RPMI8226 (cell line): ENCODE measurements around the gene POLG2.
"Not testable (repeated sequence)": the region's sequence is repeated elsewhere in the genome, so short reads cannot be mapped to it uniquely, and the experiment has no call there.

Source experiments
- DNase-seq: peaks from one replicate; pipeline ENCODE4 v3.0.0-alpha.2; 2015

POLG2 gene

DNA sequence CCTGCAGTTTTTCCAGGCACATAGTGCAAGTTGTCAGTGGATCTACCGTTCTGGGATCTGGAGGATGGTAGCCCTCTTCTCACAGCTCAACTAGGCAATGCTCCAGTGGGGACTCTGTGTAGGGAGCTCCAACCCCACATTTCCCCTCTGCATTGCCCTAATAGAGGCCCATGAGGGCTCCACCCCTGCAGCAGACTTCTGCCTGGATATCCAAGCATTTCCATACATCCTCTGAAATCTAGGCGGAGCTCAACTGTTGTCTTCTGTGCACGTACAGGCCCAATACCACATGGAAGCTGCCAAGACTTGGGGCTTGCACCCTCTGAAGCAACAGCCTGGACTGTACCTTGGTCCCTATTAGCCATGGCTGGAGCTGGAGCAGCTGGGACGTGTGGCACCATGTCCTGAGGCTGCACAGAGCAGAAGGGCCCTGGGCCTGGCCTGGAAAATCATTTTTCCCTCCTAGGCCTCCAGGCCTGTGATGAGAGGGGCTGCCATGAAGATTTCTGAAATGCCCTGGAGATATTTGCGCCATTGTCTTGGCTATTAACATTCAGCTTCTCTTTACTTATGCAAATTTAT lies 58.8 kb downstream of the POLG2 start:
- no peak for DNase-seq

DNA sequence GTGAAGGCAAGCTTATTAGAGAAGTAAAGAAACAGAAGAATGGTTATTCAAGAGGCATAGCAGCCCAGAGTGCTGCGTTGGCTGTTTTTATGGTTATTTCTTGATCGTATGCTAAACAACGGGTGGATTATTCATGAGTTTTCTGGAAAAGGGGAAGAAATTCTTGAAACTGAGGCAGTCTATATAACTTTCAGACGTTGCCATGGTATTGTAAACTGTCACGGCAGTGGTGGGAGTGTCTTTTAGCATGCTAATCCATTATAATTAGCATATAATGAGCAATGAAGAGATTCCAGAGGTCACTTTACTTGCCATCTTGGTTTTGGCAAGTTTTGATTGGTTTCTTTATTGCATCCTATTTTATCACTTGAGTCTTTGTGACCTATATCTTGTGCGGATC lies 65.3 kb downstream of the POLG2 start:
- DNase-seq = no peak

- DNase-seq = not testable (repeated sequence)
Measured at GRCh38 chr17:64430036-64430435, 66.8 kb downstream of the POLG2 start.

DNA sequence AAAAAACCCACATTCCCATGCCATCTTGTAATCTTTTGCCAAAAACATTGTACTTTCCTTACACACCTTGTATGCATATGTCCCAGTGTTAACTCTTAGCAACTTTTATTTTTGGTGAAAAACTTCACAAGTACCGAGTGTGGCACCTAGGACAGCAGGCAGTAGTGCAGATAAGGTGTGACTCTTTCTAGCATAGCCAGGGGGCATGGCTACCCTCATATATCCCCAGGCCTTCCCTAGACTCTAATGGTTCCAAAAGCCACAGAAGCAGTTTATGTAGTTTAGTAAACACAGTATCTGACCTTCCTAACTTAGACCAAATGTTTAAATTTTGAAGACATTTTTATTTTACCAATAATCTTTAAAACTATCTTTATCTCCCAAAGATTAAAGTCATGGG lies 68.4 kb downstream of the POLG2 start:
- no peak for DNase-seq
